NOMO-1 (cell line): Measurements from ENCODE around the gene STOML3.

ENCODE experiments used
- DNase-seq, 2 experiments: peaks; one replicate each; lab custom pipeline; 2025; ENCODE audit not compliant: unreplicated experiment in 2 of 2; lab: John Stamatoyannopoulos, UW

The STOML3 gene

GRCh38 chr13:38922170-38922569 is 68.5 kb downstream of the STOML3 start:
- no peak for DNase-seq

GRCh38 chr13:38921081-38921480 is 69.5 kb downstream of the STOML3 start:
- DNase-seq = no peak
